HEK293T (cell line): ENCODE results near the gene EXD3.

Experiments used
- BHLHE40 ChIP-seq: fragments of 450-650 bp; IDR thresholded peaks from 2 replicates; pipeline ENCODE4 v1.6.1; 2016; ENCODE audit warnings: mild to moderate bottlenecking, moderate library complexity, borderline replicate concordance
- CTBP1 ChIP-seq: fragments of 450-650 bp; IDR thresholded peaks from 2 replicates; pipeline ENCODE4 v1.6.1; 2016; ENCODE audit warnings: borderline replicate concordance
- ELF4 ChIP-seq: fragments of 450-650 bp; IDR thresholded peaks from 2 replicates; pipeline ENCODE4 v1.6.1; 2017; ENCODE audit warnings: antibody characterized with exemption
- FOXK2 ChIP-seq: fragments of 450-650 bp; IDR thresholded peaks from 2 replicates; pipeline ENCODE4 v1.6.1; 2016; ENCODE audit warnings: mild to moderate bottlenecking
- FOXM1 ChIP-seq: fragments of 450-650 bp; IDR thresholded peaks from 2 replicates; pipeline ENCODE4 v1.6.1; 2017; ENCODE audit warnings: mild to moderate bottlenecking, borderline replicate concordance
- HDGF ChIP-seq: fragments of 450-650 bp; IDR thresholded peaks from 2 replicates; pipeline ENCODE4 v1.6.1; 2017; ENCODE audit warnings: antibody characterized with exemption, borderline replicate concordance
- L3MBTL2 ChIP-seq: fragments of 450-650 bp; conservative IDR thresholded peaks from 2 replicates; pipeline ENCODE4 v1.6.1; 2016; ENCODE audit warnings: mild to moderate bottlenecking
- NFRKB ChIP-seq: fragments of 450-650 bp; IDR thresholded peaks from 2 replicates; pipeline ENCODE4 v1.6.1; 2016; ENCODE audit warnings: mild to moderate bottlenecking, moderate library complexity
- SP1 ChIP-seq: fragments of 450-650 bp; IDR thresholded peaks from 2 replicates; pipeline ENCODE4 v1.6.1; 2017
- SUZ12 ChIP-seq: fragments of 450-650 bp; IDR thresholded peaks from 2 replicates; pipeline ENCODE4 v1.6.1; 2016; ENCODE audit warnings: mild to moderate bottlenecking
- TARDBP ChIP-seq: fragments of 450-650 bp; IDR thresholded peaks from 2 replicates; pipeline ENCODE4 v1.6.1; 2016
- ZNF384 ChIP-seq: fragments of 450-650 bp; IDR thresholded peaks from 2 replicates; pipeline ENCODE4 v1.6.1; 2016

- TF ChIP-seq L3MBTL2 (no peak), CTBP1 (no peak), TARDBP (no peak), FOXM1 (no peak), BHLHE40 (no peak), FOXK2 (no peak), ZNF384 (no peak), ELF4 (no peak), SP1 (no peak), SUZ12 (no peak), HDGF (no peak), NFRKB (no peak)
Observed at GRCh38 chr9:137306850-137307254, 116.1 kb downstream of the EXD3 start.
